ENCODE data around the gene GSTM1.
"Not testable (repeated sequence)": the region's sequence is repeated elsewhere in the genome, so short reads cannot be mapped to it uniquely, and the experiment has no call there.

Gene GSTM1

DNA sequence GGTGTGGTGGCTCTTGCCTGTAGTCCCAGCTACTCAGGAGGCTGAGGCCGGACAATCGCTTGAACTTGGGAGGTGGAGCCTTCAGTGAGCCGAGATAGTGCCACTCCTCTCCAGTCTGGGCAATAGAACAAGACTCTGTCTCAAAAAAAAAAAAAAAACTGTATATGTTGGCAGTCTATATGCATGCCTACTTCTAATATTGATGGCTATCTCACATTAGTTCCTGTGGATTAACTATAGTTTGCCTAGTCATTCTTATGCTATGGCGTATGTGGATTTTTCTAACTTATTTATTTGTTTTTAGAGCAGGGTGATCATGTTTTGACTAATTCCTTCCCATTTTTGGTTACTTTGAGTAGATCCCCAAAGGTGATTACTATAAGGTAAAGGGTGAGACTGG, 9.4 kb downstream of the GSTM1 start:
- no peak for DNase-seq (ENCODE audit: low read depth in 1 of 2, low spot score in 1 of 2)

DNA sequence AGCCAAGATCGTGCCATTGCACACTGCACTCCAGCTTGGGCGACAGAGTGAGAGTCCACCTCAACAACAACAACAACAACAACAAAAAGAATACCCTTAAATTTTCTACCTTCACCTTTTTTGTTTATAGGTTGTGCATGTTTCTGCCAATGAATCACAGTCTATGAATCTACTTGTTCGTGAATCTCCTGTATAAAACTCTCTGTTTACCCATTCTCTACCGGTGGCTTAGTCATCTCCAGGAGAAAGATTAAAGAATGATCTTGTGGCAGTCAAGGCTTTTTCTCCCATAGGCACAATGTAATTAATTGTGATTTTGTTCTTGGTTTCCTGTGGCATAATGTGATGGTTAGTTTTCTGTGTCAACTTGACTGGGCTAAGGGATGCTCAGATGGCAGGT, 10.2 kb downstream of the GSTM1 start:
- DNase-seq (ENCODE audit: low read depth in 1 of 2, low spot score in 1 of 2) = not testable (repeated sequence)

GRCh38 chr1:109702940-109703339, 15.3 kb downstream of the GSTM1 start:
- not testable (repeated sequence) for DNase-seq (ENCODE audit: low read depth in 1 of 2, low spot score in 1 of 2)

DNA sequence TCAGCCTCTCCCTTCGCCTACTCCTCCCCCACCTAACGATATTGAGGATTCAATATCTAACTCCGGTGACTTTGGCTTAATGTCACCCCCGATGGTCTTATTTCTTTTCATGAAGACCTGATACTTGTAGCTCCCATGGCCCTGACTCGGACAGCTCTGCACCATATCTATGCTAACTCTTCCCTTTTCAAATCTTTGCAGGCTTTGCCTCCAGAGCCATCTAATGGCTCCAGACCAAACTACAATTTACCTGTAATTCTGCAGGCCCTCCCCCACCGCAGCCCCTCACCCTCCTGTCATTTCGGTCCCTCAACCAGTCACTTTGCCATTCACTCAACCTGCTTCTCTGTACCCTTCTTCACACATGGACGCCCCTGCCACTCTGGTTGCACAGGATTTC, 16.6 kb downstream of the GSTM1 start:
- no peak for DNase-seq (ENCODE audit: low read depth in 1 of 2, low spot score in 1 of 2)

GRCh38 chr1:109705411-109705810, 17.8 kb downstream of the GSTM1 start:
- DNase-seq (ENCODE audit: low read depth in 1 of 2, low spot score in 1 of 2) = no peak

DNA sequence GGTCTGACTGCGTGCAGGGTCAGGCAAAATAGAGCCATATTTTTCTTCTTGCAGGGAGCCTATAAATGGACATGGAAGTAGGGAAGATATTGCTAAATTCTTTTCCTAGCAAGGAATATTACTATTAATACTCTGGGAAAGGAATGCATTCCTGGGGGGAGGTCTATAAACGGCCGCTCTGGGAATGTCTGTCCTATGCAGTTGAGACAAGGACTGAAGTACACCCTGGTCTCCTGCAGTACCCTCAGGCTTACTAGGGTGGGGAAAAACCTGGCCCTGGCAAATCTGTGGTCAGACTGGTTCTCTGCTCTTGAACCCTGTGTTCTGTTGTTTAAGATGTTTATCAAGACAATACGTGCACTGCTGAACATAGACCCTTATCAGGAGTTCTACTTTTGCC, 21.3 kb downstream of the GSTM1 start:
- DNase-seq (ENCODE audit: low read depth in 1 of 2, low spot score in 1 of 2) = not testable (repeated sequence)

GRCh38 chr1:109709822-109710221, 22.2 kb downstream of the GSTM1 start:
- DNase-seq (ENCODE audit: low read depth in 1 of 2, low spot score in 1 of 2) = not testable (repeated sequence)

GRCh38 chr1:109711593-109712320, 24.1 kb downstream of the GSTM1 start, which contains the start of gene GSTM5:
Gene GSTM5, plus strand, starts transcription at chr1:109712251. Its CDS starts 62 bp downstream, at chr1:109712313.
- DNase-seq (ENCODE audit: low read depth in 1 of 2, low spot score in 1 of 2) = not testable (repeated sequence)

DNA sequence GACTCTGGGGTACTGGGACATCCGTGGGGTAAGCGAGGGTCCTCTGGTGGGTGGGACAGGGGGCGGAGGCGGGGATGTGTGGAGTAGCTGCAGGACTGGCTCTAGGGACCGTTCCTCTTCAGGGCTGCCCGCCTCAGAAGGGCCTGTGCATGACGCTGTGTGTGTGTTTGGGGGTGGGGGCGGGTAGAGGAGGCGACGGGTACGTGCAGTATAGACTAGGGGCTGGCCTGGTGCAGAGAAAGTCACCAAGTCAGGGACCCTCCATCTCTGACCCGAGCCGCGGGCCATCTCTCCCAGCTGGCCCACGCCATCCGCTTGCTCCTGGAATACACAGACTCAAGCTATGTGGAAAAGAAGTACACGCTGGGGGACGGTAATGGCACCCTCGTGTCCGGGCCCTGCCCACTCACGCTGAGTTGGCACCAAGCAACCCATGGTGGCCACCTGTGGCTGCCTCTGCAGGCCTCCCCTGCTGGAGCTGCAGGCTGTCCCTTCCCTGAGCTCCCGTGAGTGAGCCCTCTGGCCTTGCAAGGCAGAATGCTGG, 24.8 kb downstream of the GSTM1 start:
- DNase-seq (ENCODE audit: low read depth in 1 of 2, low spot score in 1 of 2) = no peak

- no peak for DNase-seq (ENCODE audit: low read depth in 1 of 2, low spot score in 1 of 2)
Measured at GRCh38 chr1:109713636-109714035, 26.0 kb downstream of the GSTM1 start.

DNA sequence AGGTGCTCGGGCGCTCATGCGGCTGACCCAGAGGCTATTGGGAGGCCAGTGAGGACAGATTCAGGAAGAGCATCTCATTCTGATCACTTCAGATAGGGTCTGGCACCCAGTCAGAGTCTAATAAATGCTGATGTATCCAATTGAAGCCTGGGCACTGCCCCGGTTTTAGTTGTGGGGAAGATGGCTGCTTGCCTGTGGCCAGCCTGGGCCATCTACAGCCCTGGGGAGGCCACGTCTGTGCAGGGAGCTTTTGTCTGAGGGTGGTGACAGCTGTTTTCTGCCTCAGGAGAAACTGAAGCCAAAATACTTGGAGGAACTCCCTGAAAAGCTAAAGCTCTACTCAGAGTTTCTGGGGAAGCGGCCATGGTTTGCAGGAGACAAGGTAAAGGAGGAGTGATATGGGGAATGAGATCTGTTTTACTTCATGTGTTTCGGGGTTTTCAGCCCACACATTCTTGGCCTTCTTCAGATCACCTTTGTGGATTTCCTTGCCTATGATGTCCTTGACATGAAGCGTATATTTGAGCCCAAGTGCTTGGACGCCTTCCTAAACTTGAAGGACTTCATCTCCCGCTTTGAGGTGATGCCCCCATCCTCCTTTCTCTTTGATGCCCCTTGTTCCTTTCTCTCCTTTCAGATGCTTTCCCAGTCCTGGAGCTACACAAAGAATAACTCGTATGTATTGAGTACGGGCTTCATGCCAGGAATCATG, 27.2 kb downstream of the GSTM1 start:
- no peak for DNase-seq (ENCODE audit: low read depth in 1 of 2, low spot score in 1 of 2)

GRCh38 chr1:109716121-109716520, 28.5 kb downstream of the GSTM1 start:
- DNase-seq (ENCODE audit: low read depth in 1 of 2, low spot score in 1 of 2) = no peak

GRCh38 chr1:109716570-109717090, 29.0 kb downstream of the GSTM1 start:
- DNase-seq (ENCODE audit: low read depth in 1 of 2, low spot score in 1 of 2) = no peak

DNA sequence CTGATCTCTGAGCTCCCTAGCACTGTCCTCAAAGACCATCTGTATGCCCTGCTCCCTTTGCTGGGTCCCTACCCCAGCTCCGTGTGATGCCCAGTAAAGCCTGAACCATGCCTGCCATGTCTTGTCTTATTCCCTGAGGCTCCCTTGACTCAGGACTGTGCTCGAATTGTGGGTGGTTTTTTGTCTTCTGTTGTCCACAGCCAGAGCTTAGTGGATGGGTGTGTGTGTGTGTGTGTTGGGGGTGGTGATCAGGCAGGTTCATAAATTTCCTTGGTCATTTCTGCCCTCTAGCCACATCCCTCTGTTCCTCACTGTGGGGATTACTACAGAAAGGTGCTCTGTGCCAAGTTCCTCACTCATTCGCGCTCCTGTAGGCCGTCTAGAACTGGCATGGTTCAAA, 30.1 kb downstream of the GSTM1 start:
- DNase-seq (ENCODE audit: low read depth in 1 of 2, low spot score in 1 of 2) = no peak

DNA sequence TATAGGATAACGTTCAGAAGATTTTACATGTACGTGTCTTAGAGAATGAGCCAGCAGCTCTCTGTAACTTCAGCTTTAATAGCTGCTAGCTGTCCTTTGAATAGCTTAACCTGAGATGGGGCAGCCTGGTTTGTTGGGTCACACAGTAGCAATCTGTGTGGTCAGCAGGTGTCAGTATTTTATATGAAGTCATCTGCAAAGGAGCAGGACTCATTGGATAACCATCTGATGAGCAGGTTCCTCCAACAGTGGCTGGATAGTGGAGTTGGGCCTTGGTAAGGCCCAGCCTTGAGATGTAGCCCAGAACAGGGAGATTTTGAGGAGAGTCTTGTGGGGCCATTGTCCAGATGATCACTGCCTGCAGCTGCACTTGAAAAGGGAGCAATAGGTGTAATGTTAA, 30.9 kb downstream of the GSTM1 start:
- no peak for DNase-seq (ENCODE audit: low read depth in 1 of 2, low spot score in 1 of 2)

GRCh38 chr1:109719337-109719837, 31.8 kb downstream of the GSTM1 start:
- DNase-seq (ENCODE audit: low read depth in 1 of 2, low spot score in 1 of 2) = no peak

GRCh38 chr1:109721042-109721441, 33.4 kb downstream of the GSTM1 start:
- no peak for DNase-seq (ENCODE audit: low read depth in 1 of 2, low spot score in 1 of 2)

DNA sequence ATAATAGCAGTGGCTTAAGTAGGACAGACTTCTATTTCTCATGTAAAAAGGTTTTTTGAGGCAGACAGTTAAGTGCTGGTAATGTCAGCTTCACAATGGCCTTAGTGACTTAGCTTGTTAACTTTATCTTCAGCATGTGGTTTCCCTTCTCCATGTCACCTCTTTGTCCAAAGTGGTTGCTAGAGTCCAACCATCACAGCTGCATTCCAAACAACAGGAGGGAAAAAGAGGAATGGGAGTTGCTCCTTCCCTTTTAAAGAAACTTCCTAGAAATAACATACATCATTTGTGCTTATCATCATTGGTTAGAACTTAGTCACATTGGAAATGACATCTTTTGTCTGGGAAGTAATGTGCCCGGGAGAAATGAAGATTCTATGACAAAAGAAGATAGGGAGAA, 34.4 kb downstream of the GSTM1 start:
- no peak for DNase-seq (ENCODE audit: low read depth in 1 of 2, low spot score in 1 of 2)

GRCh38 chr1:109722908-109723691, 35.5 kb downstream of the GSTM1 start:
- DNase-seq (ENCODE audit: low read depth in 1 of 2, low spot score in 1 of 2) = no peak

DNA sequence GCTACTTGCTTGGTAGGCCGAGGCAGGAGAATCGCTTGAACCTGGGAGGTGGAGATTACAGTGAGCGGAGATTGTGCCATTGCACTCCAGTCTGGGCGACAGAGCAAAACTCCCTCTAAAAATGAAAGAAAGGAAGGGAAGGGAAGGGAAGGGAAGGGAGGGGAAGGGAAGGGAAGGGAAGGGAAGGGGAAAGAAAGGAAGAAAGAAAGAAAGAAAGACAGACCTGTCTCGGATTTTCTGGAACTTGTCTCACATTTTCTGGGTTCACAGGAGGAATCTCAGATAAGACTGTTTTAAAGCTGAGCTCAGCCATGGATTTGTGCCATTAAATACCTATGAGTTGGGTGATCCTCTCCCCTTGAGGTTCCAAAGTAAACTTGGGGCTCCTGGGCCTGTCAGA, 37.3 kb downstream of the GSTM1 start:
- DNase-seq (ENCODE audit: low read depth in 1 of 2, low spot score in 1 of 2) = no peak

DNA sequence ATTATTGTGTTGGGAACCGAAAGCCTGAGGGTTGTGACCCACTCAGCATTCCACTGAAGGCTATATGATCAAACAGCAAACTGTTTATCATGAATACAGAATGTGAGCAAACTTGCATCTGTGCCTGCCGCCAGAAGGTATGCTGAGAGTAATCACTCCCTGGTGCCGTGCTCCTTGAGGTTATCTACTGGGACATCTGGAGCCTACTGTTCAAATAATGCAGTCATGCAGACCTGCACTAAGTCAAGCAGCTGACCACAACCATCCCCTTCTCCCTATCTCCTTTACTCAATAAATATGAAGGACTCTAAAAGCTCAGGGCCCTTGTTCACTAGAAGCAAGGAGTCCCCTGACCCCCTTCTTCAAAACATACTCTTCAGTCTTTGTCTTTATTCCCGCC, 37.9 kb downstream of the GSTM1 start:
- DNase-seq (ENCODE audit: low read depth in 1 of 2, low spot score in 1 of 2) = no peak
